AG09319 (cell line): ENCODE data around the gene MTERF2.

Experiments used
- DNase-seq: peaks from one replicate; pipeline ENCODE4 v3.0.0-alpha.2; 2010; ENCODE audit warnings: low read depth; ENCODE audit errors: extremely low read depth
- TF ChIP-seq, protein P1 (sequence below): IDR thresholded peaks from 2 replicates; pipeline ENCODE4 v1.5.1; 2011; ENCODE audit warnings: low read depth, mild to moderate bottlenecking, inconsistent platforms, low read length, moderate library complexity

Gene MTERF2

DNA sequence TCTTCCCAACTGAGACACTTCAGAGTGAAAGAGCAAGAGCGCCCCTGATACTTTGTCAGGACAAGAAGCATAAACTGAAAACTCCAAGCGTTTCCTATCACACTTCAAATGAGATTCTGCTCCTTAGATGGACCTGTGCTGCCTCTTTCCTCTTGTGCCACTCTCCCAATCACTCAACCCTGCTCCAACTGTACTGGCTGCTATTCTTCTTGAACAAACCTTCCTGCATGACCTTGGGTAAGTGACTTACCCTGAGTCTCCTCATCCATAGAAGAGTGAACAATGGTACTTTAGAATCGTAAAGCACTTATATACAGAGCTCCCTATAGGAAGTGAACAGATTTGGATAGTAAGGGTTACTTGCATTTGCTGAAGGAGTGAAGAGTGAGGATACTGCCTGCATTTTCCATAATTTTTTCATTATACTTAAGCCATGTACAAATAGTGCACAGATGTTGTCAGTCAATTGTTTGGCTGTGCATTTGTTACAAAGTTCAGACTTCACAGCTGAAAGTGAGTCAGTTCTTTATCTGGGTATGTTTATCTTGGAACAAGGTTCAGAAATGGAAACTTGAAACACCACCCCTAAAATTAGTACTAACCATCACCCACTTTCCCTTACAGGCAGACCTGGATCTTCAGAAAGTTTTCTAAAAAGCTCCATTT is 10.8 kb downstream of the MTERF2 start:
- TF ChIP-seq, protein P1, sequence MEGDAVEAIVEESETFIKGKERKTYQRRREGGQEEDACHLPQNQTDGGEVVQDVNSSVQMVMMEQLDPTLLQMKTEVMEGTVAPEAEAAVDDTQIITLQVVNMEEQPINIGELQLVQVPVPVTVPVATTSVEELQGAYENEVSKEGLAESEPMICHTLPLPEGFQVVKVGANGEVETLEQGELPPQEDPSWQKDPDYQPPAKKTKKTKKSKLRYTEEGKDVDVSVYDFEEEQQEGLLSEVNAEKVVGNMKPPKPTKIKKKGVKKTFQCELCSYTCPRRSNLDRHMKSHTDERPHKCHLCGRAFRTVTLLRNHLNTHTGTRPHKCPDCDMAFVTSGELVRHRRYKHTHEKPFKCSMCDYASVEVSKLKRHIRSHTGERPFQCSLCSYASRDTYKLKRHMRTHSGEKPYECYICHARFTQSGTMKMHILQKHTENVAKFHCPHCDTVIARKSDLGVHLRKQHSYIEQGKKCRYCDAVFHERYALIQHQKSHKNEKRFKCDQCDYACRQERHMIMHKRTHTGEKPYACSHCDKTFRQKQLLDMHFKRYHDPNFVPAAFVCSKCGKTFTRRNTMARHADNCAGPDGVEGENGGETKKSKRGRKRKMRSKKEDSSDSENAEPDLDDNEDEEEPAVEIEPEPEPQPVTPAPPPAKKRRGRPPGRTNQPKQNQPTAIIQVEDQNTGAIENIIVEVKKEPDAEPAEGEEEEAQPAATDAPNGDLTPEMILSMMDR: no peak
- no peak for DNase-seq

DNA sequence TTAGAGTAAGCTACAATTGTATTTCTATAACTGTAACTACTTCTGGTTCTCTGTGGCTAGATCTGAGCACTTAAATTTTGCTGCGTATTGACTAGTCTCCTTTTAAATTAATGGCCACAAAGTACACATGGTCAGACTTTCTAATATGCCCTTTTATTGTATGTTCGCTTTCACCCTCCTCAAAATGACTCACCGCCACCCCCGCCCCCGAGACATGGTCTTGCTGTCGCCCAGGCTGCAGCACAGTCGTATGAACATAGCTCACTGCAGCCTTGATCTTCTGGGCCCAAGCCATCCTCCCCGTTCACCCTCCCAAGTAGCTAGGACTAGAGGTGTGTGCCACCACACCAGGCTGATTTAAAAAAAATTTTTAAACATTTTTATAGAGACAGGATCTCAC is 11.8 kb downstream of the MTERF2 start:
- TF ChIP-seq, protein P1: no peak
- DNase-seq: no peak

DNA sequence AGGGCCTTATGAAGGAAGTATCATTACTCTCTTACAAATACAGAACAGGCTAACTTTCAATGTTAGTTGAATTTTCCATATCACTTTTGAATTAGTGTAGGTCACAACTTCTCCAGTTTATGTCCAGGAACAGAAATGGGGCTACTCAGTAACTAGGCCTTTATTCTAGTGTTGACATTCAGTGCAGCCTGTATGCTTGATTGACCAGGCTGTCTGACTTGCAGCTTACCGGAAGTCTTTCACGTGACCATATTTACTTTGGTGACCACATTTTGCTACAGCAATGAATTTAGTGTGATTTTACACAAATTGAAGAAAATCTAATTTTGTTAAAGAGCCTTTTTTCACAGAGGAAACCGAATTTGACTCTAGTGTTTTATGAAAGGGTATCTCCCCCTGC is 12.4 kb downstream of the MTERF2 start:
- TF ChIP-seq, protein P1: no peak
- no peak for DNase-seq

DNA sequence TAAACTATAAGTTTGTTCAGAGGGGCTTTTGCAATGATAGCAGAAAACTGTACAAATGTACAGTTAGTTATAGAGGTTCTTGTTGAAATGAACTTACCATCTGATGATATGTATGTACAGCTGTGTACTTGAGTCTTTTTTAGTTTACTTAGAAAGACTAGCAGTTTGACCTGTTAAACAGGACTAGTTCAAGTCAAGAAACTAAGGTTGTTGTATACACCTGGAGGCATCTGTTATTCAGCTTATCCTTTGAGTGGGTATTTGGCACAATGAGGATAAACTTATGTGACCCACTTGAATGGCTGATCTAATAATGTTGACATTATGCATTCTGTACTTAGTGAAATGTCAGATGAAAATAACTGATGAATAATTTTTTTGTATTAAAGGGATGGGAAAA is 13.4 kb downstream of the MTERF2 start:
- TF ChIP-seq, protein P1: no peak
- no peak for DNase-seq

DNA sequence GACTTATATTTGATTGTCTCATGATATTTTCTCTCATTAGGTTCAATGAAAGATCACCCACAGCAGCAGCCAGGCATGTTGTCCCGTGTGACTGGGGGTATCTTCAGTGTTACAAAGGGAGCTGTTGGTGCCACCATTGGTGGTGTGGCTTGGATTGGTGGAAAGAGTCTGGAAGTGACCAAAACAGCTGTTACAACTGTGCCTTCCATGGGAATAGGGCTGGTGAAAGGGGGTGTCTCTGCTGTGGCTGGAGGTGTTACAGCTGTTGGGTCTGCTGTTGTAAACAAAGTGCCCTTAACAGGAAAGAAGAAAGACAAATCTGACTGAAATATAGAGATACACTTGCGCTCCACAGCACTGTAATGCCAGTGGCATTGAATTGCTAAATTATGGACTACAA is 15.9 kb downstream of the MTERF2 start:
- DNase-seq: no peak
- TF ChIP-seq, protein P1: no peak

DNA sequence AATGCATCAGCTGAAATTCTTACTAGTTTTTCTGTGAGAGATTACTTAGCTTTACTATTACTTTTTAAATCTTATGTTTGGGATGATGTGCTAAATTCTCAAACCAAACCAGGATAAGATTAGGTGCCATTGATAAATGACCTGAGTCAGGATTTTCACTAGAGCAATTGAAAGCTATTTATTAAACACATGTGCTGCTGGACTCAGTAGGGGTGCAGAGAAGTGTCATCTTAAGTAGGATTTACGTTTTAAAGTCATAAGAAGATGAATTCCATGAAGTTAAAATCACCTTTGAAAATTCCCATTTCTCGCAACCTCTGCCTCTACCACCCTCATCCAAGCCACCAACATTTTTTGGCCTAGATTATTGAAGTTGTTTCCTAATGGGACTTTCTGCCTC is 22.4 kb downstream of the MTERF2 start:
- TF ChIP-seq, protein P1: no peak
- DNase-seq: no peak

DNA sequence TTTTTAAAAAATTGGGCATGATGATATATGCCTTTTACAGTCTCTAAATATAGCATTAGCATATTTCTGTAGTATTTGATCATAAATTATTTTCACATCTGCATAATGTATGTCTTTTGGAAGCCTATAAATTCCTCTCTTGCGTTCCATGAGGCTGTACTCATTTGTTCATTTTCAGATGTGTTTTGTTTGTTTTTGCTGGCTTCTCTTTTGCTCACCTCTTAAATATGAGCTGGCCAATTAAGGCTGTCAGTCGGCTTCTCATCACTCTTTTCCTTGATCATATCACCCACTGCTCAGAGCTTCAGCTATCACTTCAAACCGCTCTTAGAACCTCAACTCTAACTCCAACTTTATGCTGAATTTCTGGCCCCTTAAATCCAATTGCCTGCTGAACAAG is 24.7 kb downstream of the MTERF2 start:
- TF ChIP-seq, protein P1: no peak
- no peak for DNase-seq
